Esophagus squamous epithelium (tissue), 4 donors: ENCODE measurements around the gene CD247.

ENCODE experiments used
- POLR2A ChIP-seq, 4 donors: fragments of 450-650 bp; IDR thresholded peaks; one replicate each; pipeline ENCODE4 v1.6.1; 2017; ENCODE audit warnings: antibody characterized with exemption in 4 of 4, mild to moderate bottlenecking in 4 of 4, moderate library complexity in 3 of 4
- TF ChIP-seq, protein P1 (sequence below), 6 experiments: fragments of 450-650 bp in 4 of 6; fragments of 200-600 bp in 2 of 6; sonication (generic) in 2 of 6; IDR thresholded peaks; one replicate each; pipeline ENCODE4 v1.5.1; 2016 to 2019; ENCODE audit warnings: antibody characterized with exemption in 6 of 6, mild to moderate bottlenecking in 4 of 6, moderate library complexity in 4 of 6

DNA sequence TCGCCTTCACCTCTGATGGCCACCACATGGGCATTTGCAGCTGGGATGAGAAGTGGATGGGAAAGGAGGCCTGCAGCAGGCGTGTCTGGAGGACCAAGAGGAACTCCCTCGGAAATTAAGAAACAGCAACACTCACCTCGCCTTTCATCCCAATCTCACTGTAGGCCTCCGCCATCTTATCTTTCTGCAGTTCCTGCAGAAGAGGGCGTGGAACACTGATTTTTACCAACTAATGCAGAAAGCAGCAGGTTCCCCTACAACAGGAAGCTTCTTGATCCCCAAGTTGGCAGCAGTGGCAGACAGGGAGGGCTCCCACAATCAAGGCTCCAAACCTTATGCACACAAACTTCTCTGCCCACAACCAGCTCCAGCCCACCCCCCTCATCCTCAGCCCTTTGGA, 84.4 kb downstream of the CD247 start:
- TF ChIP-seq, protein P1, sequence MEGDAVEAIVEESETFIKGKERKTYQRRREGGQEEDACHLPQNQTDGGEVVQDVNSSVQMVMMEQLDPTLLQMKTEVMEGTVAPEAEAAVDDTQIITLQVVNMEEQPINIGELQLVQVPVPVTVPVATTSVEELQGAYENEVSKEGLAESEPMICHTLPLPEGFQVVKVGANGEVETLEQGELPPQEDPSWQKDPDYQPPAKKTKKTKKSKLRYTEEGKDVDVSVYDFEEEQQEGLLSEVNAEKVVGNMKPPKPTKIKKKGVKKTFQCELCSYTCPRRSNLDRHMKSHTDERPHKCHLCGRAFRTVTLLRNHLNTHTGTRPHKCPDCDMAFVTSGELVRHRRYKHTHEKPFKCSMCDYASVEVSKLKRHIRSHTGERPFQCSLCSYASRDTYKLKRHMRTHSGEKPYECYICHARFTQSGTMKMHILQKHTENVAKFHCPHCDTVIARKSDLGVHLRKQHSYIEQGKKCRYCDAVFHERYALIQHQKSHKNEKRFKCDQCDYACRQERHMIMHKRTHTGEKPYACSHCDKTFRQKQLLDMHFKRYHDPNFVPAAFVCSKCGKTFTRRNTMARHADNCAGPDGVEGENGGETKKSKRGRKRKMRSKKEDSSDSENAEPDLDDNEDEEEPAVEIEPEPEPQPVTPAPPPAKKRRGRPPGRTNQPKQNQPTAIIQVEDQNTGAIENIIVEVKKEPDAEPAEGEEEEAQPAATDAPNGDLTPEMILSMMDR (IDR thresholded peaks at IDR 0.05): no peak
- no peak for TF ChIP-seq POLR2A (IDR thresholded peaks at IDR 0.05)
